ENCODE data around the gene ASTN2. TPM values are rescaled to one million over a fixed set of nuclear protein-coding genes. Genes with fewer than 3 reads are reported as not detected.

Gene ASTN2
- total and polyA plus RNA-seq, 3 donors from 2014 or later, result 55.7 to 157 (median 117) TPM

- WGBS, 2 donors, result 67 to 73% methylated on average over 4 of the region's 4 CpGs
- no peaks in the 10 kb centered on the region for H3K36me3 ChIP-seq (ENCODE audit: low read depth, missing control alignments)
- H3K9me3 ChIP-seq, result no peaks in the 10 kb centered on the region
- TF ChIP-seq CTCF (IDR thresholded peaks at IDR 0.05) (no peak), POLR2A (IDR thresholded peaks at IDR 0.05) (no peak)
- no peak overlapping the region for H3K27ac ChIP-seq
- H3K27me3 ChIP-seq, result no peaks in the 10 kb centered on the region
- H3K4me1 ChIP-seq, result peaks cover 5% of the 10 kb centered on the region
- H3K4me3 ChIP-seq, result no peak overlapping the region
- intact Hi-C loops (cut with DNase I; ENCODE audit: low total_unique reads), result no loop called here
- peak; percentile 15 for DNase-seq
These were observed 149.6 kb downstream of the ASTN2 start for GRCh38 chr9:117265253-117265652.

- Histone ChIP-seq H3K4me1 (no peaks in the 10 kb centered on the region), H3K36me3 (ENCODE audit: low read depth, missing control alignments) (no peaks in the 10 kb centered on the region), H3K9me3 (no peaks in the 10 kb centered on the region), H3K4me3 (no peak overlapping the region), H3K27me3 (no peaks in the 10 kb centered on the region), H3K27ac (no peak overlapping the region)
- intact Hi-C loops (cut with DNase I; ENCODE audit: low total_unique reads), result no loop called here
- TF ChIP-seq POLR2A (IDR thresholded peaks at IDR 0.05) (no peak), CTCF (IDR thresholded peaks at IDR 0.05) (no peak)
- peak; percentile 60 for DNase-seq
- 45 to 48% methylated on average over 8 of the region's 8 CpGs for WGBS, 2 donors
These were observed 156.5 kb downstream of the ASTN2 start for GRCh38 chr9:117258184-117258866.

- peak; percentile 51 for DNase-seq
- H3K27ac ChIP-seq, result no peak overlapping the region
- no peaks in the 10 kb centered on the region for H3K9me3 ChIP-seq
- intact Hi-C loops (cut with DNase I; ENCODE audit: low total_unique reads), result no loop called here
- WGBS, 2 donors, result 38 to 45% methylated on average over 2 of the region's 2 CpGs
- H3K4me3 ChIP-seq, result no peak overlapping the region
- no peaks in the 10 kb centered on the region for H3K36me3 ChIP-seq (ENCODE audit: low read depth, missing control alignments)
- H3K27me3 ChIP-seq, result no peaks in the 10 kb centered on the region
- H3K4me1 ChIP-seq, result no peaks in the 10 kb centered on the region
- TF ChIP-seq CTCF (IDR thresholded peaks at IDR 0.05) (no peak), POLR2A (IDR thresholded peaks at IDR 0.05) (no peak)
These were observed 161.6 kb downstream of the ASTN2 start for GRCh38 chr9:117253261-117253660.

GRCh38 chr9:117250610-117251215 is 164.1 kb downstream of the ASTN2 start:
- H3K9me3 ChIP-seq, result no peaks in the 10 kb centered on the region
- WGBS, 2 donors, result 89 to 90% methylated on average over 3 of the region's 3 CpGs
- TF ChIP-seq POLR2A (IDR thresholded peaks at IDR 0.05), result no peak
- TF ChIP-seq CTCF (IDR thresholded peaks at IDR 0.05), result no peak
- no peaks in the 10 kb centered on the region for H3K36me3 ChIP-seq (ENCODE audit: low read depth, missing control alignments)
- intact Hi-C loops (cut with DNase I; ENCODE audit: low total_unique reads), result no loop called here
- no peak for DNase-seq
- no peaks in the 10 kb centered on the region for H3K4me1 ChIP-seq
- no peaks in the 10 kb centered on the region for H3K27me3 ChIP-seq
- H3K27ac ChIP-seq, result no peak overlapping the region
- no peak overlapping the region for H3K4me3 ChIP-seq

GRCh38 chr9:117249799-117250198 is 165.1 kb downstream of the ASTN2 start:
- intact Hi-C loops (cut with DNase I; ENCODE audit: low total_unique reads), result no loop called here
- no peak overlapping the region for H3K27ac ChIP-seq
- no peak overlapping the region for H3K4me3 ChIP-seq
- no peaks in the 10 kb centered on the region for H3K9me3 ChIP-seq
- TF ChIP-seq CTCF (IDR thresholded peaks at IDR 0.05) (no peak), POLR2A (IDR thresholded peaks at IDR 0.05) (no peak)
- 93% methylated on average over 3 of the region's 3 CpGs for WGBS, 2 donors
- no peaks in the 10 kb centered on the region for H3K36me3 ChIP-seq (ENCODE audit: low read depth, missing control alignments)
- no peaks in the 10 kb centered on the region for H3K27me3 ChIP-seq
- H3K4me1 ChIP-seq, result no peaks in the 10 kb centered on the region
- no peak for DNase-seq

Data from testis (tissue), 3 donors.